PC-3 (cell line): Measurements from ENCODE around the gene PAIP1. TPM values are rescaled to one million over a fixed set of nuclear protein-coding genes. Genes with fewer than 3 reads are reported as not detected.
A peak's percentile ranks its signal among the peaks of the same experiment; 100 is the strongest.

Experiments used
- ATAC-seq: fragments of 200-7000 bp; cut with Tn5 transposase; 2 replicates; pipeline ENCODE4 v1.9.1; 2020; ENCODE audit warnings: mild to moderate bottlenecking, moderate library complexity
- BruUV-seq: library from RNA; stranded (reverse); fragments of 400-500 nt; replicated peaks from 2 replicates; lab custom pipeline; 2021; lab: Mats Ljungman, UMichigan
- CTCF ChIA-PET: fragments of 300-600 bp; sonication (Branson Sonifier 250); formaldehyde crosslinking; loops from one replicate; lab custom pipeline; 2022; ENCODE audit warnings: antibody characterized with exemption; lab: Charles Lee
- POLR2A ChIA-PET: fragments of 300-600 bp; sonication (Branson Sonifier 250); formaldehyde crosslinking; loops from one replicate; lab custom pipeline; 2022; ENCODE audit warnings: antibody characterized with exemption; ENCODE audit not compliant: unreplicated experiment; lab: Charles Lee
- DNase-seq: peaks from one replicate; pipeline ENCODE4 v3.0.0-alpha.2; 2015
- H2AFZ ChIP-seq: fragments of 300-600 bp; sonication (generic); 2 replicates; pipeline ENCODE4 v1.6.0; 2016; ENCODE audit warnings: antibody characterized with exemption, low read length
- H3F3A ChIP-seq: fragments of 300-600 bp; sonication (generic); one replicate; pipeline ENCODE4 v1.6.0; 2017; ENCODE audit warnings: antibody characterized with exemption, low read length, control low read depth, mild to moderate bottlenecking; ENCODE audit not compliant: unreplicated experiment
- H3K27ac ChIP-seq: fragments of 300-600 bp; sonication (generic); 2 replicates; pipeline ENCODE4 v1.5.1; 2016; ENCODE audit warnings: mild to moderate bottlenecking, low read length
- H3K27me3 ChIP-seq: fragments of 300-600 bp; sonication (generic); 2 replicates; pipeline ENCODE4 v1.6.1; 2016; ENCODE audit warnings: low read length, mixed read lengths
- H3K36me3 ChIP-seq: fragments of 300-600 bp; sonication (generic); 2 replicates; pipeline ENCODE4 v1.6.1; 2016; ENCODE audit warnings: low read depth, mixed run types, low read length, mixed read lengths
- H3K4me1 ChIP-seq: fragments of 300-600 bp; sonication (generic); 2 replicates; pipeline ENCODE4 v1.5.1; 2016; ENCODE audit warnings: low read length; ENCODE audit not compliant: insufficient read depth
- H3K4me2 ChIP-seq: fragments of 300-600 bp; sonication (generic); 2 replicates; pipeline ENCODE4 v1.6.0; 2016; ENCODE audit warnings: low read length
- H3K4me3 ChIP-seq: fragments of 300-600 bp; sonication (generic); 2 replicates; pipeline ENCODE4 v1.5.1; 2016; ENCODE audit warnings: mild to moderate bottlenecking, low read length, mixed read lengths
- H3K79me2 ChIP-seq: fragments of 300-600 bp; sonication (generic); 2 replicates; pipeline ENCODE4 v1.6.1; 2017; ENCODE audit warnings: low read length, mixed read lengths
- H3K9ac ChIP-seq: fragments of 300-600 bp; sonication (generic); 2 replicates; pipeline ENCODE4 v1.6.0; 2016; ENCODE audit warnings: mild to moderate bottlenecking, low read length
- H3K9me2 ChIP-seq: fragments of 300-600 bp; sonication (generic); replicated peaks from 2 replicates; pipeline ENCODE4 v1.6.1; 2016; ENCODE audit warnings: mixed run types, low read length, mixed read lengths
- H3K9me3 ChIP-seq: fragments of 300-600 bp; sonication (generic); 2 replicates; pipeline ENCODE4 v1.6.1; 2016; ENCODE audit warnings: low read length, mixed read lengths
- H4K20me1 ChIP-seq: fragments of 300-600 bp; sonication (generic); 2 replicates; pipeline ENCODE4 v1.6.1; 2016; ENCODE audit warnings: low read length, mixed read lengths
- EZH2 ChIP-seq: fragments of 300-600 bp; sonication (generic); IDR thresholded peaks from one replicate; pipeline ENCODE4 v1.6.1; 2017; ENCODE audit warnings: antibody characterized with exemption, mild to moderate bottlenecking, low read length; ENCODE audit not compliant: unreplicated experiment
- EZH2phosphoT487 ChIP-seq: fragments of 300-600 bp; sonication (generic); IDR thresholded peaks from 2 replicates; pipeline ENCODE4 v1.6.1; 2018; ENCODE audit warnings: mild to moderate bottlenecking, antibody characterized with exemption, low read length, borderline replicate concordance
- intact Hi-C: fragments of 100-400 bp; cut with micrococcal nuclease; formaldehyde crosslinking; loops from 2 replicates; pipeline ENCODE4 v1.9.0; 2023
- total RNA-seq: library from RNA; depleted of rRNA; stranded (reverse); fragments of >200 nt; gene quantifications from 2 replicates; pipeline ENCODE4 v1.2.3, GENCODE V29; 2014
- TF ChIP-seq, protein P1 (sequence below): fragments of 300-600 bp; sonication (generic); conservative IDR thresholded peaks from 2 replicates; pipeline ENCODE4 v1.5.1; 2017; ENCODE audit warnings: antibody characterized with exemption, low read depth, mild to moderate bottlenecking, low read length

PAIP1 gene
- total RNA-seq, 1 experiment from 2014 or later, result 142 TPM

DNA sequence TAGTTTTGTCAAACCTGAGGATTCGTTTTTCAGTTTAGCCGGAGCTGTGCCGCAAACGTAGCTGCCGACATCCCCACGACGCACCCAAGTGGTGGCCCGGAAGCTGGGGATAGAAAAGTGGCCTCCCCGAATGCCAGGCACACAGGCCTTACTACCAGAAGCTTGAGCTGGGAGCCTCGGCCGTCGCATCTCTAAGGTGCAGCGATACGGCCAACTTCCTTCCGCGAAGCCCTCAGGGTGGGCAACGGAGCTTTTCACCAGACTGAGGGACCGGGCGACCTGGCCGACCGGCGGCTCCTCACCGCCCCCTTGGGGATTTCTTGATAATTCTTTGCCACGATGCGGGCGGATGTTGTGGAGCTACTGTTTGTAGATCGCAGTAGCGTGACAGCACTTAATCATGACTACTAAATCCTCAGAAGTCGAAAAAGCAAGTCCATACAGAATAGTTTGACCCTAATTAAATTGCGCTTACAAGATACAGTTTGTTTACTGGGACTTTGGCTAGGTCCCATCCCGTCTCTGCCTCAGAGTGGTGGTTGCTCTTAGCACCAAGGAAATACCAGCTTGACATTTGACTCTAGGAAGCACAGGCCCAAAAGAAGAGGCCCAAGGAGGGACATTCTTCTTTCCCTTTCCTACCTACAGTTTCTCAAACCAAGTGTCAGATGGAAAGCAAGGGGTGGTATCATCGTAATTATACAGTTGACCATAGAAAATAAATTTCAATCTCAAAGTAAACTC lies 72.6 kb downstream of the PAIP1 start:
- Histone ChIP-seq H3K27ac (peak overlapping the region; percentile 69), H3K4me1 (peaks cover 15% of the 10 kb centered on the region), H3K9ac (peak overlapping the region; percentile 89), H3K27me3 (no peaks in the 10 kb centered on the region), H3K4me3 (peak overlapping the region; percentile 78), H3K4me2 (peak overlapping the region; percentile 82), H3K36me3 (peaks cover 5% of the 10 kb centered on the region; the same call in 1 of the 2 replicates), H3K9me3 (no peaks in the 10 kb centered on the region), H3K79me2 (peaks cover 26% of the 10 kb centered on the region), H2AFZ (peak overlapping the region; percentile 89), H3F3A (no peaks in the 10 kb centered on the region), H3K9me2 (no peaks in the 10 kb centered on the region), H4K20me1 (no peaks in the 10 kb centered on the region)
- ATAC-seq (peak; percentile 72), DNase-seq (peak; percentile 93)
- ChIA-PET CTCF (interaction anchor here (0.9 to 1.8 kb wide), 10 partner anchors 31 to 467 kb away, joined by 3 to 8 read pairs (median 4); partner anchors contain the start of genes C5orf34 and HMGCS1), POLR2A (interaction anchor here (0.6 to 1.6 kb wide), 10 partner anchors 15 to 441 kb away, joined by 3 to 22 read pairs (median 8); partner anchors contain the start of genes C5orf34 and ZNF131)
- TSS peak; percentile 96 for BruUV-seq
- TF ChIP-seq, protein P1, sequence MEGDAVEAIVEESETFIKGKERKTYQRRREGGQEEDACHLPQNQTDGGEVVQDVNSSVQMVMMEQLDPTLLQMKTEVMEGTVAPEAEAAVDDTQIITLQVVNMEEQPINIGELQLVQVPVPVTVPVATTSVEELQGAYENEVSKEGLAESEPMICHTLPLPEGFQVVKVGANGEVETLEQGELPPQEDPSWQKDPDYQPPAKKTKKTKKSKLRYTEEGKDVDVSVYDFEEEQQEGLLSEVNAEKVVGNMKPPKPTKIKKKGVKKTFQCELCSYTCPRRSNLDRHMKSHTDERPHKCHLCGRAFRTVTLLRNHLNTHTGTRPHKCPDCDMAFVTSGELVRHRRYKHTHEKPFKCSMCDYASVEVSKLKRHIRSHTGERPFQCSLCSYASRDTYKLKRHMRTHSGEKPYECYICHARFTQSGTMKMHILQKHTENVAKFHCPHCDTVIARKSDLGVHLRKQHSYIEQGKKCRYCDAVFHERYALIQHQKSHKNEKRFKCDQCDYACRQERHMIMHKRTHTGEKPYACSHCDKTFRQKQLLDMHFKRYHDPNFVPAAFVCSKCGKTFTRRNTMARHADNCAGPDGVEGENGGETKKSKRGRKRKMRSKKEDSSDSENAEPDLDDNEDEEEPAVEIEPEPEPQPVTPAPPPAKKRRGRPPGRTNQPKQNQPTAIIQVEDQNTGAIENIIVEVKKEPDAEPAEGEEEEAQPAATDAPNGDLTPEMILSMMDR, result peak; percentile 95
- TF ChIP-seq EZH2phosphoT487, result no peak
- intact Hi-C loops, result loop anchor here (1.0 to 10.0 kb wide), 6 partner anchors 31 to 442 kb away; partner anchors contain the start of genes ANXA2R and C5orf34

DNA sequence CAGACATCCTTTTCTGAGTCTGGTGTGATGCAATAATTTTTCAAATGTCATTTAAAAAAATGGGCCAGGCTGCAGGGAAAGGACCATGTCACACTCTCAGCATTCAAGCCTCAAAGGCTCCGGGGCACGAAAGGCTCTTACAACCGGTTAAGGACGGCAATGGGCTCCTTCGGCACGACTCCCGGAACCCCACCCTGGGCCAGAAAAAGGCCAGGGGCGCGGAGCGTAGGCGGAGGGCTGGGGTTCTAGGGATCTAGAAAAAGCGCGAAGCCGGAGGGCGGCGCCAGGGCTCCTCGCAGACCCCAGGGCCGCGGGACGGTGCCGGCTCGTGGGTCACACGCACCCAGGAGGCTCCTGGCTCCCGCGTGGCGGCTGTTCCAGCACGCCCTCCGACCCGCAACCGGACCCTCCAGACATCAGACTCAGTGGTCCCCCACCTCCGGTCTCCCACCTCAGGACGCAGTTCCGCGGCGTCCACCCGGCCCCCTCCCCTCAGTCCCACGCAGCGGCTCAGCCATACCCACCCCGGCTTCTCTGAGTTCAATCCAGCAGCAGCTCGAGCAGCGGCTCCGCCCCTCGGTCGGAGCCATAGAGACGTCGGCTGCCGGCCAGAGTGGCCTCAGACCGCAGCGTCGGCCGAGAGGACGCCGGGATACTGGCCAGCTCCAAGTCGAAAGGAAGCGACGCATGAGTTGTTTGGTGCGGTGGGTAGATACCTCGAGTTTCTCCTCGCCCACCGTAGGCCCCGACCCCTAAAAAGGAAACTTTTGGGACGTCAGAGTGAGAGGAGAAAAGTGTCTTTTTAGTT lies 73.4 kb downstream of the PAIP1 start, which contains the start of gene TMEM267:
TMEM267 (minus strand) TSS at position 568 of the 808 bp plus-strand sequence. CDS start 29,896 bp downstream, outside the sequence.
- ATAC-seq (peak; percentile 89), DNase-seq (peak; percentile 97)
- Histone ChIP-seq H3F3A (no peaks in the 10 kb centered on the region), H3K4me3 (peak within 1 kb of the TSS; percentile 78), H3K9ac (peak within 1 kb of the TSS; percentile 89), H3K4me1 (peaks cover 15% of the 10 kb centered on the region), H3K27me3 (no peaks in the 10 kb centered on the region), H3K9me2 (no peaks in the 10 kb centered on the region), H3K36me3 (no peaks in the 10 kb centered on the region), H3K79me2 (peaks cover 26% of the 10 kb centered on the region), H4K20me1 (no peaks in the 10 kb centered on the region), H3K9me3 (no peaks in the 10 kb centered on the region), H3K27ac (peak within 1 kb of the TSS; percentile 69), H3K4me2 (peak within 1 kb of the TSS; percentile 82), H2AFZ (peak within 1 kb of the TSS; percentile 89)
- ChIA-PET CTCF (interaction anchor here (0.6 to 1.8 kb wide), 12 partner anchors 31 to 466 kb away, joined by 3 to 11 read pairs (median 4); partner anchors contain the start of genes C5orf34 and HMGCS1), POLR2A (interaction anchor here (0.6 to 1.6 kb wide), 10 partner anchors 14 to 441 kb away, joined by 3 to 22 read pairs (median 8); partner anchors contain the start of genes C5orf34 and ZNF131)
- intact Hi-C loops, result loop anchor here (1.0 to 10.0 kb wide), 7 partner anchors 32 to 441 kb away; partner anchors contain the start of genes ANXA2R, C5orf34 and PAIP1
- no TSS peak for BruUV-seq
- TF ChIP-seq EZH2 (no peak), EZH2phosphoT487 (no peak)
